ENCODE measurements around the gene FBXO3.
"Not testable (repeated sequence)": the region's sequence is repeated elsewhere in the genome, so short reads cannot be mapped to it uniquely, and the experiment has no call there.

The FBXO3 gene

DNA sequence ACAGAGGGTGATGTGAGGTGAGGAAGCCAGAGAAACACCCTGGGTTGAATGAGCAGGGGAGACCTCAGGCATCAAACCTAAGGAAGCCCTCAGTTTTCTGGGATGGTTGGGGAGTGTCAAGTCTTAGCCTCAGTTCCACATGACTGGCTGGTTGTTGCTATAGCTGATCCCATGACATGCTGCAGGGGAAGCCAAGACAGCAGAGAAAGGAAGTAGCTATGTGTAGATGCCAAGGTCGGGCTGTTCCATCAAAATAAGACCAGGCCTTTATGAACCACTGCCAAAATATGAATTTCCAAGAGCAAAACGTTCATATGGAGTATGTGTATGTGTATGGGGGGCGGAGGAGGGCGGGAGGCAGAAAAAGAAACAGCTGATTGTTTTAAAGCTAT, 49.7 kb downstream of the FBXO3 start:
- no peak for DNase-seq

DNA sequence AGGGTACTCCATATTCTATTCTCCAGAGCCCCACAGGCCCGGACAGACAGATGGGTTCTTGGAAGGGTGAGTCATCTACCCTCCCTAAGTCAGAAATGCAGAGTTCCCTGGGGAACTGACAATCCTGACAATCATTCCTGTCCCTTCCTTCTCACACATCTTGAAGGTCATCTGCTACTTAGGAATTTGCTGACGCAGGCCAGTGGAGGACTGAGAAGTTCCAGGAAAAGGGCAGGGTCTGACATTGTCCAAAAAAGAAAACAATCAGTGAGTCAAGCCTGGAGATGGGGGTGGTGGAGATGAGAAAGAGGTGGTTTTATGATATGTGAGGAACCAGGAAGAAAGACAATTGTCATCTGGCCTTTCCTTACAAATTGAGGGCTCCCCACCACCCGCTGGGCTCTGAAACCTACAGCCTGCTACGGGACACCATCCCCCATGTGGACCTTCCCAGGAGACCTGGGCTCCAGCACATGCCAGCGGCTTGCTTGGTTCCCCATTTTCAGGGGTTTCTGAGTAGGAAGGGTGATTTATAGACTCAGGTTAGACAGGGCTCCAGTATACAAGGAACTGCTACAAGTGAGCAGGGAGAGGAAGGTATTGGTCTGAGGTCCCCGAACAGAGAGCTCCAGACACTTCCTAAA, 51.0 kb downstream of the FBXO3 start:
- DNase-seq, result no peak

DNA sequence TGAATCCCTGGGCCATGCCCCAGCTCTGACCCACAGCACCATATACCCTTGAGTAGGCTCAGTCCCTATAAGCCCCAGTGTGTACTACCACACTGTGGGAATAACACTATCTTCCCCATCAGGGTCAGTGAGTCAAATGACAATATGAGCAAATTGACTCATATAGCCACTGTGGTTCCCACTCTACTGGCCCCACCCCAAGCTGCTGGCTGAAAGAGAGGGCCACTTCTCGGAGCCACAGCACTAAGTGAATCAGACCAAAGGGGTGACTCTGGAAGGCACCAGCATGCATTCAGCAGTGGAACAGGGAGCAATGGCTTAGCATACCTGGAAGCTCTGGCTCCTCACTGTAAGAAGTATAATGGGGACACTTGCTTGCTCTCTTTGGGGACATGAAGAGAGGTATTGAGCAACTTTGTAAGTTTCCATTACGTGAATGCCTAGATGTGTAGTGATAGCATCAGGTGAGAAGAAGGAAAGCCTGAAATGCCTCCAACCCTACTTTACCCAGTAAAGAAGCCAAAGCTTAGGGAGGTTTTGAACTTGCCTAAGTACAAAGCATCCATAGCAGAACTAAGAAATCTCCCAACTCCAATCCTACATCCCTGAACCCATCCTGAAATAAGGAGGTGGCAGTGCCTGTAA, 51.6 kb downstream of the FBXO3 start:
- DNase-seq, result no peak

DNA sequence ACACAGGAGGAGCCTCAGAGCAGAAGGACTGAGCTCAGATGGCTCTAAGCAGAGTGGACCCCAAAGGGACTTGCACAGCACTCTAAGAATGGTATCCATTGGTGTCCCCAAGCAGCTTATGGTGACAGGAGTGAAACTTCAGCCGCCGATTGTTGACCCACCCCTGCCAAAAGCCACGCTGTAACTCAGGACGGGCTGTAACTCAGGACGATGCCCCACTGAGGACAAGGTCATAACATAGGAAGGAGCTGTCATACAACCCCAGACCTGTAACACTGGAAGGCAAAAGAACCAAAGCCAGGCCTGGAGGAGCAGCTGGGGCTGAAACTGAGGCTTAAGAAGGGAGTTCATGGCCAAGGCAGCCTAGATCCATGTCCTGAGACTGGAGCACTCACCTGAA, 52.3 kb downstream of the FBXO3 start:
- no peak for DNase-seq

DNA sequence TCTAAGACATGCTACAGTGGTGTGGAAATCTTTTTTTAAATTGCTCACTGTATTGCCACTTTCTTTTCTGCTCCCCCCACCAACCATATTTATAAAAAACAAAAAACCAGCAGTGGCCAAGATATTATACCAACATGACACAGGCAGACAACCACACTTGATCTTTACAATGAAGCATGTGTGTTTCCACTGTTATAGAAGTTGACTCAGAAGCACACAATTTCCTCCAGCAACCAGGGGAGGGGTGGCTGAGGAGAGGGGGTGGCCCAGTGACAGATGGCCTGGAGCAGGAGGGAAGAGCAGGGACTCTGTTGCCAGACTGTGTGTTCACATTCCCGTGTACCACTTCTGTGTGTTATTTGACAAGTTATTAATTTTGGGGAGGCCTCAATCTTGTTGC, 52.9 kb downstream of the FBXO3 start:
- DNase-seq, result no peak

DNA sequence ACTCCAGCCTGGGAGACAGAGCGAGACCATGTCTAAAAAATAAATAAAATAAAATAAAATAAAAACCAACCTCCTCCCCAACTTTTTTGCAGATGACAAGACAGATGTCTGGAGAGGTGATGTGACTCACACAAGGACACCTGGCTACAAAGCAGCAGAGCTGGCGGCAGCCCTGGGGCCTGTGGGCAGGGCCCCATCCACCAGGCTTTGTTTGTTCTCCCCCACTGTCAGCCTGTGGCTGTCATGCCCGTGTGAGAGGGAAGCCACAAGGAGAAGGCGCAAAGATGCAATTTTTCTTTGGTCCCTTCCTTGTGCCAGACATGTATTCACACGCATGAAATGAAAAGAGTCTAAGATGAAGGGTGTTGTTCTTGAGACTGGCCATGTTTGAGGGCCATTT, 54.7 kb downstream of the FBXO3 start:
- DNase-seq, result no peak

DNA sequence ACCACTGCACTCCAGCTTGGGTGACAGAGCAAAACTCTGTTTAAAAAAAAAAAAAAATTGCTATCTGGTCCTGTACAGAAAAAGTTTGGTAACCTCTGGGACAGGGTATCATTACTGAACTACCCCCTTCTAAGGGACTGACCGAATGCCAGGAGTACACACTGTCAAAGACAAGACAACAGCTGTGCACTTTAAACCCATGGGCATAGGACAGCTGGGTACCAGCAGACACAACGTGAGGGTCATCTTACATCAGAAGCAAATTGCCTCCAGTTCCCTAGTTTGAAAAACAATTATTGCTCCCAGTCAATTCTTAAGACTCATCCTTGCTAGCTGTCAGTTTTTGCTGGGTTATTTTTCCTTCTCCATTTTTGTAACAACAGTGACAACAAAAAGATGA, 55.9 kb downstream of the FBXO3 start:
- no peak for DNase-seq

DNA sequence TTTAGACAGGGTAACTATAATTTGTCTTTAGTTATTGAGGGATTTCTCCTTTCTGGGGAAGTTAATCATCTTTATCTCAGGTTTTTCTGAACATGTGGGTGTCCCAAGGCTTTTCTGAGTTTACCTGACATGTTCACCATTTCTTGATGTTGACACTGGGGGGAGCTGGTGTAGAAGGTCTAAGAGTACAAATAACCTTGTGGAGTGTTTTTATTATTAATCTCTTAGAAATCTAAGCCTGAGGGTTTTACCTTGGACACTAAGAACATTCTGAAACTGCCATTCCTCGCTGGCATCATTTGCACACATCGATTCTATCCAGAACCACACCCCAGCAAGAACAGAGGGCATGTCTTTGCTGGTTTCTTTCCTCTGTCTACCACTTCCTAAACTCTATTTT, 58.1 kb downstream of the FBXO3 start:
- no peak for DNase-seq

DNA sequence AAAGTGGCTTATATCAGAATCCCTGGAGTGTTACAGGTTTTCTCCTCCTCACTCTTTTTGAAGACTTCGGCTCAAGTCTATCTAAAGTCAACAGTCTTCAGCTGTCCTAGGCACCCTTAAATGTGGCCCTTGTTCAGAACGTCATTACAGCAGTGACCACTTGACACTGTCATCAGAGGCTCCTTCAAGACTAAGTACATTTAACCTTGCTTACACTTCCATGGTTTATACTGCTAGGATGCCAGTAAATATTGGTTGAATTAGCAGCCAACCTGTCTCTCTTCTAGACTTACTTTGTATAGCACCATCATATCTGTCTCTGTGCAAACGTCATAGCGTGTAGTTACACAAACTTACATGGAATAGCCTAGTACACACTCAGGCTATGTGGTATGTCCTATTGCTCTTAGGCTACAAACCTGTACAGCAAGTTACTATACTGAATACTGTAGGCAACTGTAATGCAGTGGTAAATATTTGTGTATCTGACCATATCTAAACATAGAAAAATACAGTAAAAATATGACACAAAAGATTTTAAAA, 60.4 kb downstream of the FBXO3 start:
- no peak for DNase-seq

DNA sequence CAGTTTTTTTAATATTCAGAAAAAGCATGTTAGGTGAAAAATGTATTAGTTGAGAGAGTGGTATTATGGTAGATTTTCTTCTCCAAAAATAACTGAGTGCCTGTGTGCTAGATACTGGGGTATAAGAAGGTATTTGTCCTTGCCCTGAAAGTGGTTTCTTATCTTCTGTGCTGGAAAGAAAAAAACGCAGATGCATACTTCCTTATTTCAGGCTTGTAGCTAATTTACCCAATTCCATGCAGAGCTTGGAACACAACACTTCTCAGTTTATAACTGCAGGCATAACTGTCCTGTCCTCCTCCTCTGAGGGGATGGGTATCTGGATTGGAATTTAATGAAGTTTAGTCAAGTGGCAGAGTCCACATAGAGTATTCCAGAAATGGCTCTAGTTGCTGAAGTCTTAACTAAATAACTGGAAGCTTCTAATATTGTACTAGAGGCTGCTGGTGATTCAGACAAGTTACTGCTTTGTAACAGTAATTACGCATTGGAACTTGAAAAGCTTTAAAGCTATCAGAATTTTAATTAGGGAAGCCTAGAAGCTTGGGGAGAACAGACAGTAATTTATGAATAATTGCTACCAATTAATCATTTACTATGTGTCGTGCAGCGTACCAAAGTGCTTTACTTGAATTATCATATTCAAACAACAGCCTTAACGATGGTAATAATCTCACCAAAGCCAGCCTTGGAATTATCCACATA, 61.0 kb downstream of the FBXO3 start:
- no peak for DNase-seq

DNA sequence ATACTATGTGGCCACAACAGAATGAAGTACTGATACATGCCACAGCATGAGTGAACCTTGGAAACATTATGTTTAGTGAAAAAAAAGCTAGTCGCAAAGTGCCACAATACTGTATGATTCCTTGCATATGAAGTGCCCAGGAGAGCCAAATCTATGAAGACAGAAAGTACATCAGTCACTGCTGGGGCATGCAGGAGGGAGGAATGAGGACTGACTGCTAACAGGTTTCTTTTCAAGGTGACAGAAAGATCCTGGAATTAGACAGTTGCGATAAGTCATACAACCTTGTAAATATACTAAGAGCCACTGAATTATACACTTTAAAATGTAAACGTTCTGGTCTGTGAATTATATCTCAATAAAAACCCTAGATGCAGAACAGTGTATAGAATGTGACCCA, 61.9 kb downstream of the FBXO3 start:
- DNase-seq, result no peak

DNA sequence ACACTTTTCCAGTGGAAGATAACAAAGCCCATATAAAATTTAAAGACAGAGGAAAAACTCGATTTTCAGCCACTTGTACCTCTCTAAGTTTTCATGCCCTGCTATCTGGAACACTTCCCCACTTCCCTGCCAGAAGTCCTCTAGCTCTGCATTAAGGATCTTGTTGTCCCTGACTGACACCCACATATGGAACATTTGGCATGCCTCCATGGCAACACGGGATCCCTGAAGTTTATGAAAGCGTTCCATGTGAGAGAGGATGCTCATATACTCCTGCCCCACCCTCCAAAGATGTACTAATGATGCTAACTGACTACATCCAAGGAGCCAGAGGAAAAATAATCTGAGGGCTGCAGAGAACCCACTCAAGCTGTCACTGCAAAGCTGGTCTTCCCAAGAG, 64.9 kb downstream of the FBXO3 start:
- DNase-seq, result no peak

DNA sequence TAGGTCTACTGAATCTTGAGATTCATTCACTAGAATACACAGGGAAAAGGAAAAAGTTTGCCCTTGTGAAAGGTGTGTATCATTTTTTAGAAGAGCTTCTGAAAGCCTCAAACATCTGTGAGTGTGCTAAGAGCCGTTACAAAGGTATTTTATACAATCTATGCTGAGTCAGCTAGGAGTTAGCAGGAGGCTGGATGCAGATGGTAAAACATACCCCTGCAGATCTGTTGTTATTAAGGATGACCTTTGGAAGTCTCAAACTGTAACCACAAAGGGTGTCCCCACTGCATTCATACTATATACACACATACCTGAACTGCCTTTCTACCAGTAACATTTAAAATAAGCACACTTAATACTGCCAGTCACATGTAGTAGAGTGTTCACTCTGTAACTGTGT, 65.3 kb downstream of the FBXO3 start:
- no peak for DNase-seq

DNA sequence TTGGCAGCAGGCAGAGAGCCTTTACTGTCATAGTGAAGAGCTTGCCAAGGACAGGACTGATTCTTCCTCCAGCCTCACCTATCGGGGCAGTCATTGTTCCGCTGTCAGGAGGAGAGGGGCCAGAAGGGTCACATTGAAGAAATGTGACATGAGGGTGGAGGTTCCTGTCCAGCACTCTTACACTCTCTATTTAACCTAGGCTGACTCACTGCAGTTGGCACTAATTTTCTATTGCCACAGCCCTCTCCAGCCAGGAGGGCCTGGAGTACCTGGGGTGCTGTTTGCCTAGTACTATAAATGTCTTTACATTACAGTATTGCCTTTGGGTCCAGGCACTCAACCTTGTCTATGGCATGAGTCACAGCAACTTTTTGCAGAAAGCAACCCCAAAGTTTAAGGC, 66.5 kb downstream of the FBXO3 start:
- DNase-seq, result not testable (repeated sequence)

DNA sequence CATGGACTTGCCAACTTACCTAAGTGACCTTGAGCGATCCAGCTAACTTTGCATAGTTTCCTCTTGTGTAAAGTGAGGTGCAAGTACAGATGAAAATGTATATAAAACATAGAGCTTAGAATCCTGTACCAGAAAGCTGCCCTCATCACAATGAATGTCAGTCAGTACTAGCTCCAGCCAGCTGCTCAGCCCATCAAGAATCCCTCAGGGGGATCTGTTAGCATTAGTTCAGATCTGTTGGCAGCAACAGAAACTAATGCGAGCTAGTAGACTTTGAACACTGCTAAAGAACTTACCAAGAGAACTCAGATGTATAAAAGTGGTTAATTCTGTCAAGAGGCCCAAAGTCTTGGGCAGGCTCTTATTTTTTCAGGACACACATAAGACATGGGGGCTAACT, 67.4 kb downstream of the FBXO3 start:
- DNase-seq, result no peak

DNA sequence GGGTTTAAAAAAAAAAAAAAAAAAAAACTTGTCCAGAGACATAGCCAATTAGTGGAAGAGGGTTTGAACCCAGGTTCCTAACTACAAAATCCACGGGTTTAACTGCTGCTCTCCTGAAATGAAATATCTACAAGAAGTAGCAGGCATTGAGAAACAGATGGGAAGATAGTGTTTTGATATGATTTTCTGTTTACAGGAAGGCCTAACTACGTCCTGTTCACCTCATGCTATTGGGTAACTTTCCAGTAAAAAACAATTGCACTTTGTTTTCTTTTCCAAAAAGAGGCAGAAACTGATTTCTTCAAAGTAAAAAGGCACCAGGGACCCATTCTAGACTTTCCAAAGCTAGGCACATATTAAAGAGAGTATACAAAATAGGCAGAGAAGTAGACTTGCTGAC, 67.8 kb downstream of the FBXO3 start:
- no peak for DNase-seq

DNA sequence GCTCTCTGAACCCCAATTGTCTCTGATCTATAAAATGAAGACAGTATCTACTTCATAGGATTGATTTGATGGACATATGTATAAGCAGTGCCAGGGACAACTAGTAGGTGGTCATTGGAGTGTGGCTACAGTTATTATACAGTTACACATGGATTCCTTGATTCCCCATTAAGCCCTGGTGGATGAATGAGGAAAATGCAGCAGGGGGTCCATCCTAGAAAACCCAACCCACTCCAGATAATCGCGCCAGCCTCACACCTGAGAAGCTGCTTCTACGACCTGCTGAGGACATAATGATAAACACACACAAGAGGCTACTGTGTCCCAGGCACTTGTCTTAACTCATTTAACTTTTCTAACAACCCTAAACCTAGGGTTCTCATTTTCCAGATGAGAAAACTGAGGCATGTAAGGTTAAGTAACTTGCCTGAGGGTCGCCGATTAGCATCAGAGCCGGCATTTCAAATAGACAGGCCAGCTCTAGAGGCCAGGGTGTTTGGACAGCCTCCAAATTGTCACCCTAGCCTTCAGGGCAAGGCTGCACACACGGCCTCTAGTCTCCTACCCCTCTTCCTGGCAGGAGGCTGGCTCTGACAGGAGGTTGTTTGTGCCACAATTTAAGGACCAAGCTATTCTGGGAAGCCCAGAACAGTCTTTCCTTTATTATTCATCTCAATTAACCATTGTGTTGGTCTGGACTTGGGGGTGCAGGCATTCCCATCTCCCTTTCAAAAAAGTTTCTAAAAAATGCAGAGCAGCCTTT, 69.9 kb downstream of the FBXO3 start:
- no peak for DNase-seq

DNA sequence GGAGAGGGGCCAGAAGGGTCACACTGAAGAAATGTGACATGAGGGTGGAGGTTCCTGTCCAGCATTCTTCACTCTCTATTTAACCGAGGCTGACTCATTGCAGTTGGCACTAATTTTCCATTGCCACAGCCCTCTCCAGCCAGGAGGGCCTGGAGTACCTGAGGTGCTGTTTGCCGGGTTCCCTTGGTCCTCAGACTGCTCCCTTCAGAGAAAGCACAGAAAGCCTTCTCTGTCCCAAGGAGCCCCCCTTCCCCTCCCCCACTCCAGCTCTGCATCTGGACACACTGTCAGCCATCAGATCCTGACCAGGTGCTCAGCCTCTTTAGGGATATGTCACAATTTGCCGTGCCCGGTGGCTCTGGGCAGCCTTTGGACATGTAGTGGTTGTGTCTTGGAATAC, 70.5 kb downstream of the FBXO3 start:
- no peak for DNase-seq

DNA sequence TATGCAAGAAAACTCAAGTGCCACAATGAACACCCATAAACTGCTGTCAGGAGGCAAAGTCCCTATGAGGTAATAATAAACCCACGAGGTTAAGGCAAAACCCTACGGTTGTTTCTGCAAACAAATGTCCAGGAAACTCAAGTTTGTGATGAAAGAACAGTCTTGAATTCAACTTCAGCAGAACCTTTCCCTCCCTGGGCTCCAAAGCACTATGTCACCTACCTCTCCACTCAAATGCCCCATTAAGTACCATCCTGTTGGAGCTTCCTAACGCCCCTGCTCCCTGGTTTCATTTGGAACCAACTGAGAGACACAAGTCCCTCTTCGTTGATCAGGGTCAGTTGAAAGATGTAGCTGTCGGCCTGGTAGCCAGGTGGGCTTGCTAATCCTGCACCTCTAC, 71.1 kb downstream of the FBXO3 start:
- DNase-seq, result no peak

DNA sequence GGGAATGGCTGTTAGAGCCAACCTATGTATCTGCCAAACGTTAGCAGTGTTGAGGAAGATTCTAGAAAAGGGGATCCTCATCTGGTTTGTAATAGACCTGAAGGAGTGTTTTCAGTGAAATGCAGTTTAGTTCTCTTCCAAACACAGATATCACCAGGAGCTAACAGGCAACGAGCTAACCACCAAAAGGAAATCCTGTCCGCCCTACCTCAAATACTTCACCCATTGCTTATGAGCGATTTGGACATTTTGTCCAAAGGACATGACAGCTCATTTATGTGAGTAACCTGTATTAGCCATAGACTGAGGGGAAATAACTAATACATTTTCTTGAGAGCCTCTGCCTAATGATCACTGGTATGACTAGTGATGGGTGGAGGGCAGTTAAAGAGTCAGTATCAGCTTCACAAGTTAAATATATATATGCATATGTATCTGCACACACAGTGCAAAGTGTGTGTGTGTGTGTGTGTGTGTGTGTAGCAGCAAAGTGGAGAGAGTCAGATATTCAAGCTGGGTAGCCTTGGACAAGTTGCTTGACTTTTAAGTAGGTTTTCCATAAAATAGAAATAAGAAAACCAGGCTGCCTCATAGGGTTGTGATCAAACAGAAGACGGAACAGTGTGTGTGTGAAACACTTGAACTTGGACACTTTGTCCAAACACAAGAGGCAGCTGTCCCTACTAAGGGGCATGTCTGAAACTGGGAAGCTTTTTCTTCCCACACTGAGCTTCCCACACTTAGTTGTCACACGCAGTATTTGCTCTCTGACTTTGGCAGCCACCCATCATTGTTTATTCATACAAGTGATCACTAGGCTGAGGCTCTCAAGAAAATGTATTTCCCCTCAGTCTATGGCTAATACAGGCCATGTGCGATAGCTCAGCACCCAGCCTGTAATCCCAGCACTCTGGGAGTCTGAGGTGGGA, 72.8 kb downstream of the FBXO3 start:
- no peak for DNase-seq

DNA sequence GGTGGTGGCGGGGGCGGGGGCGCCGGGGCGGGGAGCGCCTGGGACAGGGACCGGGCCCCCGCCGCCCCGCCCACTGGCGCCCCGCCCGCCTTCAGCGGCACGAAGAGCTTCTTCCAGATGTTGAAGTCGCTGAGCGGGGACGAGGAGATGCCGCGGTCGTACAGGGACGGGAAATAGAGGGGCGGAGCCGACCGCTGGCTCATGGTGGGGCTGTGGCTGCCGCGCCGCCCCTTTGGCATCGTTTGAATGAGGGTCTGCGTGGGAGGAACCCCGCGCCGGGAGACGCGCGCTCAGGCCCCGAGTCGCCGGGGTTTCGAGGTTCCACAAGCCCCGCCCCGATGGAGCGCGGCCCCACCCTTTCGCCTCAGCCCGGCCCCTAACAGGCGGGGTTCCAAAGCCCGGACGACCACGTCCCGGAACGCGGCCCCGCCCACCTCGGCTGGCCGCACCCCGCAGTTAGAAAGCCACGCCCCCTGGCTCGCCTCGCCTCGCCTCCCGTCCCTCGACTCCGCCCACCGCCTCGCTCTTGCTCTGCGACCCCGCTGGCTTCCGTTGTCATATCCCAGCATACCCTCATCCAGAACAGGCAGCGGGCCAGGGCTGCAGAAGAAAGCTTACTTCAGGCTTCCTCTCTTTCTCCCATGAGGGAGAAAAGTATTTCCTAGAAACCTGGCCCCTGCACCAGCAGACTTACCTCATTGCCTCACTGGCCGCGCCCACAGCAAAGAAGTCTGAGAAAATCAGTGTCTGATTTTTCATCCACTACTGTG, 73.6 kb downstream of the FBXO3 start, which contains the start of gene C11orf91:
Gene C11orf91 (minus strand): TSS at position 325 of the 770 bp plus-strand sequence. CDS start 86 bp downstream, at position 239.
- peak; percentile 87 for DNase-seq
